Measurements from ENCODE around the gene NGEF.
A peak's percentile ranks its signal among the peaks of the same experiment; 100 is the strongest.
"Not testable (repeated sequence)": the region's sequence is repeated elsewhere in the genome, so short reads cannot be mapped to it uniquely, and the experiment has no call there.

Gene NGEF

GRCh38 chr2:233013027-233013461 is at the start of gene NGEF:
Gene NGEF (minus strand): TSS chr2:233013256. CDS start chr2:232974890, 38,366 bp downstream.
- no peak for DNase-seq (ENCODE audit: low read depth)

GRCh38 chr2:233062451-233062850 is 49.4 kb upstream of the NGEF start:
- no peak for DNase-seq (ENCODE audit: low read depth)

DNA sequence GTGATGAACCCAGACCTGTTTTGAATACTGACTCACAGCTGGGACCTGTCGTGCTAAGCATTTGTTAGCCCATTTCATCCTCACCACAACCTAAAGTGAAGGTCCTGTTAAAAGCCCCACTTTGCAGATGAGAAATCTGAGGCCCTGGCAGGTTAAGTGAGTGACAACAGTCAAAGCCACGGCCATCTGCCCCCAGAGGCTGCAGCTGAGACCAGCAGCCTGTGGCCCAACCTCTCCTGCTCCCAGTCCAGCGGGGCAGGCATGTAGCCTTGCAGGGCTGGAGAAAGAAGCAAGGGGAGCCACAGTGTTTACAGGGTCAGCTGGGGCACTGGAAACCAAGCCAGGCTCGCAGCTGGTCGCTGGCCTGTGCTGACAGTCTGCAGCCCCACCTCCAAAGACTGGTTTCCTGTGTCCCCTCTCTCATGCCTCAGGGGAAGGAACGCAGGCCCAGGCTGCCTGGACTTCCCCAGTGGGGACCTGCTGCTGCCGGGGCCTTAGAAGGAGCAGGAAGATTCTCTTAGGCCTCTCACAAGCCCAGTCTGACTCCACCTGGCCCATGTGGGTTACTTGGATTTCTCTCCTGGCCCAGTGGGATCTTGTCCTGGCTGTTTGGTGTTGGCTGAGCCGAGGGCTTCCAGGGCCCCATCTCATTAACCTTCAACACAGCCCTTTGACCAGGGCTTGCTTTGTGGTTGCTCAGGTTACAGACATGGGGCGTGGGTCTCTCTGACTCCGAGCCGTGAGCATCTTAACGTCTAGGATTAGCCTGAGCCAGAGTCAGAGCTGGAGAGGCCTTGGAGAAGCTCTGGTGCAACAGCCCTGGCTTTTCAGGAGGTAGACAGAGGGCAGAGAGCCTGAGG is 48.8 kb upstream of the NGEF start:
- no peak for DNase-seq (ENCODE audit: low read depth)

DNA sequence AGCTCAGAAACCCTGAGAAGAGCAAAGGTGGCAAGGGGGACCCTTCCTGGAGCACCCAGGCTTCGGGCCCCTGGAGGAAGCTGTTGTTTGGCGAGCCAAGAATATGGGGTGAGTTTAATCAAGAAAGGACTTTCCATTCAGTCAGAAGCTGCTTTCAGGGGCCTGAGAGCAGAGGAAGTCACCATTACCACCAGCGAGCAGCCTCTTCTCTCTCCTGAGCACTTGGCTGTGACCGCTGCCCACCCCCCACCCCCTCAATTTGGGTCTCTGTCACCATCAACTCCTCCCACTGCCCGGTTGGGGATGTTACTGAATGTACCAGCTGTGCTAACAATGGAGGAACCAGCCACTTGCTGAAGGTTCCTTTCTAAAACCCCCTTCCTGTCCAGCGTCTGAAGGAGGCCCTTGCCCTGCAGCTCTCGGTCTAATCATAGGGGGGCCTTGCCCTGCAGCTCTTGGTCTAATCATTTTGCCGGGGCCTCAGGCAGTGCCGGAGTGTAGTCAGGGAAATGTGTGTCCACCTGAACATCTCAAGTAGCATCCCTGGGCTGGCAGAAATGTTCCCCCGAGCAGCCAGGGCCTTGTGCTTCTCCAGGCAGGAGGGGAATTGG is 48.0 kb upstream of the NGEF start:
- no peak for DNase-seq (ENCODE audit: low read depth)

GRCh38 chr2:233060501-233060979 is 47.5 kb upstream of the NGEF start:
- no peak for DNase-seq (ENCODE audit: low read depth)

DNA sequence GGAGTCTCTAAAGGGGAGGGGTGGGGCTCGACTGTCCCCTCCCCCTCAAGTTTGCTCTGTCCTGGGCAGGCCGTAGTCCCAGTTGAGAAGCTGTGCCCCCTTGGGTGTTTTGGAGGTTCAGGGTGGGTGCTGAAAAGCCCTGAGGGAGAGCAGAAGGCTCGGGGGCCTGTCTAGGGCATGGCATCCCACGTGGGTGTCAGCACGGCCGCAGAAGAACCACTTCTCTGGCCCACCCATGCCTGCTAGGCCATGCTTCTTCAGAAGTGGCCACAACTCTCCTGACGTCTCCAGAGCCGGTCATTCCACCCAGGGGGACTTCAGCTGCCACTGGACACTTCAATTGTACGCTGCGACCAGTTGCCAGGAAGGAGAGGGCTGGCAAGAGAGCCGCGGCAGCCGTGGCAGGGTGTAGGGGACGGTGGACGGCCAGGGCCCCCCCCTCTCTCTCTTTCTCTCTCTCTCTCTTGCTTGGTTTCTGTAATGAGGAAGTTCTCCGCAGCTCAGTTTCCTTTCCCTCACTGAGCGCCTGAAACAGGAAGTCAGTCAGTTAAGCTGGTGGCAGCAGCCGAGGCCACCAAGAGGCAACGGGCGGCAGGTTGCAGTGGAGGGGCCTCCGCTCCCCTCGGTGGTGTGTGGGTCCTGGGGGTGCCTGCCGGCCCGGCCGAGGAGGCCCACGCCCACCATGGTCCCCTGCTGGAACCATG is 46.9 kb upstream of the NGEF start, which contains the start of gene INPP5D:
TSS of gene INPP5D (plus strand) at position 546 of the 704 bp plus-strand sequence. CDS start at position 683, 137 bp downstream.
- DNase-seq (ENCODE audit: low read depth): peak; percentile 58

DNA sequence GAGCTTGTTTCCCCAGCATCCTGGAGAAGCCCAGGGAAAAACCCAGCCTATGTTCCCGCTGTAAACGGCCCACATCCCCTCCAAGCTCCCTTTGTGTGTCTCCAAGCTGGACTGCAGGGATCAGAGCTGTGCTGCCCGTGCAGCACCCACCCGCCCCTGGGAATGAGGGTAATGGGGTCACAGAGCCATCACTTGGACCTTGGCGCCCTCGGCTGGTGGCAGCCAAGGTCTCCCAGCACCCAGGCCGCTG is 46.4 kb upstream of the NGEF start:
- DNase-seq (ENCODE audit: low read depth): no peak

- no peak for DNase-seq (ENCODE audit: low read depth)
Observed at GRCh38 chr2:233058717-233059546, 45.9 kb upstream of the NGEF start.

- DNase-seq (ENCODE audit: low read depth): no peak
Observed at GRCh38 chr2:233056961-233057605, 44.0 kb upstream of the NGEF start.

GRCh38 chr2:233055362-233055761 is 42.3 kb upstream of the NGEF start:
- DNase-seq (ENCODE audit: low read depth): no peak

DNA sequence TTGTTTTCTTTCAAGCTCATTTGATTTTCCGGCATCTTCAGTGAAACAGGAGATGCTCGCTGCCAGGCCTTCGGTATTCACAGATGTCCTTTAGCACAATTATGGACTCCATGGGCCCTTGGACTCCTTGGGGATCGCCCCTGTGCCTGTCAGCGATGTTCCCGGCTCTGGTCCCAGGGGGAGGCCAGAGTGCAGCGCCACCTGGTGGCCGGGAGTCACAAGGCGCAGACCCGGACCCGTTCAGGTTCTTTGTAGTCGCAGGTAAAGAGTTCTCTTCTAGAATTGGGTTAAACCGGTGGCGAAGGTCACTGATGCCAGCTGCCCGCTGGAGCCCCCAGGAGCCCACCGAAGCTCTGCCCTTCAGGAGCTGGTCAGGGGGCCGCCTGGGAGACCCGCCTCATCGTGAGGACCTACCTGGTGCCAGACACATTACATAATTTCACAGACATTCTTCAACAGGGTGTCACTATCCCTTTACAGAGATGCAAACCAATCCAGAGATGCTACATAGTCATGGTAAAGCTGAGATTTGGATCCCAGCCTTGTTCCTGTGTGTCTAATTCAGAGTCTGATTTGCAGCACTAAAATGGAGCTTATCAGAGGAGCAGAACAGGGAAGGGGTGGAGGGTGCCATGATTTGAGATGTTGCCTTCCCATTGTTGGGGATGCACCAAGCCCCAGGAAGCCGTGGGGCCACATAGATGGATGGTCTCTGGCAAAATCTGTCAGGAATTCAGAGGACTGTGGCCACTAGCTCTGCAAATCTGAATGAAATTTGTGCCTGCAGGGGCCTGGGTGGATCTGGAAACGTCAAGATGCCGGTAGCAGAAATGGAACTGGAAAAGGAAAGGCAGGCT is 41.1 kb upstream of the NGEF start:
- peak; percentile 58 for DNase-seq (ENCODE audit: low read depth)

DNA sequence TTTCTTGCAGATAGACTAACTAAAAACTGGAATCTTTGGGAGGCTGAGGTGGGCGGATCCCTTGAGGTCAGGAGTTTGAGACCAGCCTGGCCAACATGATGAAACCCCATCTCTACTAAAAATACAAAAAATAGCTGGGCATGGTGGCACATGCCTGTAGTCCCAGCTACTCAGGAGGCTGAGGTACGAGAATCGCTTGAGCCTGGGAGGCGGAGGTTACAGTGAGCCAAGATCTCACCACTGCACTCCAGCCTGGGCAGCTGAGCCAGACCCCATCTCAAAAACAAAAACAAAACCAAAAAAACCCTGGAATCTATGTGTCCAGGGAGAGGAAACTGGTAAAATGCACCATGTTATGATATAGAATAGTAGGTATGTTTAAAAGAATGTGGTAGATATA is 39.5 kb upstream of the NGEF start:
- not testable (repeated sequence) for DNase-seq (ENCODE audit: low read depth)

- DNase-seq (ENCODE audit: low read depth): no peak
Observed at GRCh38 chr2:233051241-233052149, 38.4 kb upstream of the NGEF start.

DNA sequence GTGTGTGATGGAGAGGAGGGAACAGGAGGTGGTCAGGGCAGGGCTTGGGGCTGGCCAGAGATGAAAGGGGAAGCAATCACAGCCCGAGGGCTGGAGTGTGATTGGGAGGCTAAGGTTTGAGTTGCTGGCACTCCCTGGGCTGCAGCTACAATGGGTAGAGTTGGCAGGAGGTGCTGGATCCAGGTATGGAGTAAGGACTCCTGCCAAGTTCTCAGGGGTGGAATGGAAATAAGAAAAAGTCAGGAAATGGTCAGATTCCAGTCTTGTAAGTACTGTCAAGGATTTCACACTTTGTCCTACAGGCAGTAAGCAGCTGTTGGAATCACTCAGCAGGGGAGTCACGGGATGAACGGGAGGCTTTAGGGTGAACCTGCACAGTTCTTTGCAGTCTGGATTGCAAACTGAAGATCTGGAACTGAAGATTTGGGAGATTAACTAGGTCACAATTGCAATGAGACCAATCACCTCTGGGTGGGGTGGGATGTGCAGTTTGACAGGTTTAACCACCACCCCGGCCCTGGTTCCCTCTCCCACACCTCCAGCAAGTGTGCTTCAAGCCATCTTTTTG is 36.2 kb upstream of the NGEF start:
- DNase-seq (ENCODE audit: low read depth): no peak

GRCh38 chr2:233048569-233049193 is 35.6 kb upstream of the NGEF start:
- no peak for DNase-seq (ENCODE audit: low read depth)

DNA sequence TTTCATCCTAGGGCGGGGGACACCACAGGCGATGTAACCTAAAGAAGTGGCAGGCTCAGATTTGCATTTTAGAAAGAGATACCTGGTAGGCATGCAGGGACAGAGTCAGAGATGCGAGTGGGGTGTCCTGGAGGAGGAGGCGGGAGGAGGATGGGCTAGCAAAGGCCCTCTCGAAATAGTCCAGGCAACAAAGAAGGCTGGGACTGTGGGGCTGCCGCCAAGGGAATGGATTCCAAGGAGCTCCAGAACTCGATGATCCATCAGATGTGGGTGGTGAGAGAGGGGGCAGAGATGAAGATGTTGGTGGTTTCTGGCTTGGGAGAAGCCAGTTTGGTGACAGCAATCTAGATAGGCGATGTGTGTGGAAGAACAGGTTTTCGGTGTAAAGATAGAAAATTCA is 34.6 kb upstream of the NGEF start:
- DNase-seq (ENCODE audit: low read depth): no peak

DNA sequence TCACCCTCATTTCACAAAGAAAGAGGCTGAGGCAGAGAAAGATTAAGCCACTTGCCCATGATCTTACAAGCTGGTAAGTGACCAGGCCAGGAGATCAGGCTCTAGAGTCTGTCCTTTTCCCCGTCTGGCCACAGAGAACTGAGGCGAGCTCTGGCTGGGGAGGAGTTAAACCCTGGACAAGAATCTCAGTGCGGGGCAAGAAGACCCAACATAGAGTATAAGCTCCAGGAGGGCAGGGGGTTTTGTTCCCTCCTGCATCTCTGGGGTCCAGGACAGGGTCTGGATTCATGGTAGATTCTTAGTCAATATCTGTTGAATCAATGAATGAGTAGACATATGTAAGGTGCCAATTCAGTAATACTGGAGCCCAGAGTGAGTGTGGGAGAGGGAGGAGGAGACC is 34.1 kb upstream of the NGEF start:
- DNase-seq (ENCODE audit: low read depth): no peak

DNA sequence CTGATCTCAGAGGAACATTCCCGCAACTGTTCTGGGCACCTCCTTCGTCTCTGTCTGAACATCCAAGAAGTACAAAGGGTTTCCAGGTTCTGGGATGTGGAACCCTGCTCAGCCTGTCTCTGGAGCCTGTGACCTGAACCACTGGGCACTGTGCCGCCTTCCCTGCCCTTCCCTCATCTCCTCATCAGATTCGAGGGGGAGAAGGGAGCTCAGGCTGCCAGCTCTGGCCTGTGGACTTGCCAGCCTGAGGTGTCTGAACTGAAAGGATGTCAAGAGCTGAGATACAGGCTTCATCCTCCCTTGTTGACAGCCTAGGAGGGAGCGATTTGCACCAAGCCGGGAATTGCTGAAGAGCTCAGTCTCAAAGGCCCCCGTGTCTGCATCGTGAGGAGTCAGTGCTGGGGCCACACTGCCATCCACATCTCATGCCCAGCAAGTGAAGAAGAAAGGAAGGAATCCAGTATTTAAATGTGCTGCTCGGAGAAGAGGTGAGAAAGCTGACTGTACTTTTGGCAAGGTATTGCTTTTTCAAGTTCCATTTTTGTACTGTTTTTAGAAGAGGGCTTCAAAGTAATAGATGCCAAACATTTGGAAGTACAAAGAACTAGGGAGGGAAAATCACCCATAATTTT is 32.0 kb upstream of the NGEF start:
- DNase-seq (ENCODE audit: low read depth): no peak

Measured in activated T-helper 1 cell treated with Interleukin-2 at 50 U/mL for 16 hours (primary cell).